GM21737 (cell line): ENCODE data around the gene GDPGP1.

Experiments
- ATAC-seq: cut with Tn5 transposase; IDR thresholded peaks from one replicate; pipeline ENCODE4 v1.9.1; 2021; ENCODE audit warnings: mild to moderate bottlenecking, moderate library complexity; ENCODE audit not compliant: unreplicated experiment

Gene GDPGP1

DNA sequence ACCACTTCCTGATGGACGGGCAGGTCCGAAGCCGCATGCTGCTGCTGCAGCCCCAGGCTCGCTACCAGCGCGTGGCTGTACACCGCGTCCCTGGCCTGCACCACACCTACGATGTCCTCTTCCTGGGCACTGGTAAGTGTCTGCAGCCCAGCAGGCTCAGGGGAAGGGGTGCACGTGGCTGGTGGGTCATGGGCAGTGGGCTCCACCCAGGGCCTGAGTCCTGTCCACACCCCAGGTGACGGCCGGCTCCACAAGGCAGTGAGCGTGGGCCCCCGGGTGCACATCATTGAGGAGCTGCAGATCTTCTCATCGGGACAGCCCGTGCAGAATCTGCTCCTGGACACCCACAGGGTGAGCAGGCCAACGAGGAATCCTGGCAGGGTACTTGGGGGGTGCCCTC, 9.0 kb upstream of the GDPGP1 start:
- no peak for ATAC-seq

DNA sequence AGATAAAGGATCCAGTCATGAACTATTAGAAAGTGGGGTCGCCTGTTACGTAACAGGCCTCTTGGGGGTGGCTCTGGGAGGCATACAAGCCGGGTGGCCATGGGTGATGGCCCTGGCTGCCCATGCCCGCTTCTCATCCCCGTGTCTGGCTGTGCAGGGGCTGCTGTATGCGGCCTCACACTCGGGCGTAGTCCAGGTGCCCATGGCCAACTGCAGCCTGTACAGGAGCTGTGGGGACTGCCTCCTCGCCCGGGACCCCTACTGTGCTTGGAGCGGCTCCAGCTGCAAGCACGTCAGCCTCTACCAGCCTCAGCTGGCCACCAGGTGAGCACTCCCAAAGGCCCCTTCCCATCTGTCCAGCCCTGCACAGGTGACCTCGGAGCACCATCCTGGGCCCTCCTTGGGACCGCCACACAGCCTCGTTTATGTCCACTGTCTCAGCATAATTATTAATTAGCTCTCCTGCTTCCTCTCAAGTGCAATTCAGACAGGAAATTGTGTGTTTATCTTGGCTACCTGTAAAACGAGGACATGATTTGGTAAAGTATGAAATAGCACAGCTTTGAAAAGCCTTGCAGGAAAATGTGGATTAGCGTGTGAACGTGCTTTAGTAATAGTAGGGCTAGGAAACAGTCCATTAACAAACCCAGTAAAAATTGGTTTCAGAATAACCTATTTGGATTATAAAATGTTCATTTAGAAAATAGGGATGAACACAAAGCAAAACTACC, 8.3 kb upstream of the GDPGP1 start:
- ATAC-seq, result no peak

- no peak for ATAC-seq
Measured at GRCh38 chr15:90227336-90227735, 6.7 kb upstream of the GDPGP1 start.

GRCh38 chr15:90227816-90228772, 5.9 kb upstream of the GDPGP1 start:
- ATAC-seq, result no peak

- ATAC-seq, result no peak
Measured at GRCh38 chr15:90228960-90229359, 5.0 kb upstream of the GDPGP1 start.

GRCh38 chr15:90230071-90230494, 3.9 kb upstream of the GDPGP1 start:
- ATAC-seq, result no peak

DNA sequence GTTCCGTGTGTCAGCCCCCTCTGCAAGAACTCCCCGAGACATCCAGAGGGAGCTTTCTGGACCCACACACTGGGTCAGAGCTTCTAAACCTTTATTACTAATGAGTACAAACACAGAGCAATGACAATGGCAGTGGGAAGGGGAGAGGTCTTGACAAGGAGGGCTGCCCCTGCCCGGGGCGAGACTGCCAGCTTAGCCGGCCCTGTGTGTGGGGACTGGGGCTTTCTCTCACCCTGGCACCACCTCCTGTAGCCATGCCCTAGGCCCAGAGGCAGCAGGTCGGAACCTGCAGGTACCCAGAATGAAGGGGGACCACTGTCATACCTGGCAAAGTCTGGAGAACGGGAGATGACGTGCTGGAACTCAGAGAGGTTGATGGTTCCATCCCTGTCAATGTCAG, 3.4 kb upstream of the GDPGP1 start:
- no peak for ATAC-seq

DNA sequence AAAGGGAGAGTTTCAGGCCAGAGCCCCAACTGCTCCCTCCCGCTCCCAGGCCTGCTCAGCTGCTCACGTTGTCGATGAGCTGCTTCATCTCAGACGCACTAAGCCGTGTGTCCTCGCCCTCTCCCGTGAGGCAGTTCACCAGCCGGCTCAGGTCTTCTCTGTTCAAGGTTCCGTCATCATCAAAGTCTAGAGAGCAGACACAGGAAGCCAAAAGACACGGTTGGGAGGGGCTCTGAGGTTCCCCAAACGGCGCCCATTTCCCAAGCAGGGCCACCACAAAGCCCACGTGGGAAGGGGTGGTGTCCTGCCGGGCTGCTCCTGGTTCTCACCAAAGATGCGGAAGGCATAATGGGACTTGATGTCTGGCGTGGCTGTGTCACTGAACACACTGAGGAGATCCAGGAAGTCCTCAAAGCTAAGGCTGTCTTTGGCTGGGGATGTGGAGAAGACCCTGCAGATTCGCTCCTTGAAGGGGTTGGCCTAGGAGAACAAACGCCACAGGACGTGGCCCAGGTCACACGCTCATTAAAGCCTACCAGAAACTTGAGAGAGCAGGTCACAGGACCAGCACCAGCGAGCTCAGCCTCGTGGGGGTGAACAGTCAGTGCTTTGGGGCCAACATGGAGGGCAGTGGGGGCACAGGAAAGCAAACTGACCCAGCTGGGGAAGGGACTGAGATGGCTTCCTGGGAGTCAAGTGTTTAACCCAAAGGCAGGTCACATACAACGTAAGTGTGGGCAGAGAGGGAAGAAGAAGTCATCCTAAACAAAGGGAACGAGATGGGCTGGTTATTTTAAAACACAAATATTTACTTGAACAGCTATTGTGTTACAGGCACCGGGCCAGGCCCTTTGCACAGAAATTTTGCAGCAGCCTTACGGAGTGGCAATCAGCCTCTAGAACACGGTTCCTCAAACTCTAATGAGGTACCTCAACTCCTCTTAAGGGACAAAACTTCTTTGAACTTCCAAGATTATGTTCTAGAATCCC, 2.7 kb upstream of the GDPGP1 start:
- no peak for ATAC-seq

- no peak for ATAC-seq
Measured at GRCh38 chr15:90232196-90232595, 1.8 kb upstream of the GDPGP1 start.

DNA sequence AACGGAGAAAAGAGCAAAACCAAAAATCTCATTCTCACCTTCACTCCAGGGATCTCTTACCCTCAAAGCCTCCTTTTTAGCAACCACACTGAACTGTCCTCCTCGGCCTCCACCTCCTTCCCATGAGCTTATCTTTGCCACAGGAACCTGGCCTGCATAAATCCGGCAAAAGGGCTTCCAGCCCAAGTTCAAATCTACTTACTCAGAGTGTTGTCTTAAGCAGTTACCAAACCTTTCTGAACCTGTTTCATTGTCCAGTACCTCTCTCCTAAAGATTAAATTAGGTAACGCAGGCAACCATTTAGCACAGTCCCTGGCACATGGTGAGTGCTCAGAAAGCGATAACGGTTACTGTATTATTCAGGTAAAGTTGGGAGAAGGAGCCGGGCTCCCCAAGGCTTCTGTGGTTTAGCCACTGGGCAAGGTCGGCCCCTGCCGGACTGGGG, 1.0 kb upstream of the GDPGP1 start:
- ATAC-seq, result no peak

- ATAC-seq, result peak; percentile 83
Measured at GRCh38 chr15:90233387-90234095, 468 bp upstream of the GDPGP1 start, which contains the start of gene CIB1. Gene CIB1, minus strand, starts transcription at chr15:90233941. Its CDS starts 56 bp downstream, at chr15:90233885.

DNA sequence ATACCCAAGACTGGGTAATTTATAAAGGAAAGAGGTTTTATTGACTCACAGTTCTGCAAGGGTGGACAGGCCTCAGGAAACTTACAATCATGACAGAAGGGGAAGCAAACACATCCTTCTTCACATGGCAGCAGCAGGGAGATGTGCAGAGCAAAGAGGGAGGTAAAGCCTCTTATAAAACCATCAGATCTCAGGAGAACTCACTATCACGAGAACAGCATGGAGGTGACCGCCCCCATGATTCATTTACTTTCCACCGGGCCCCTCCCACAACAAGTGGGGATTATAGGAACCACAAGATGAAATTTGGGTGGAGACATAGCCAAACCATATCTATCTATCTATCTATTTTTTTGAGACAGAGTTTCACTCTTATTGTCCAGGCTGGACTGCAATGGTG, 5.4 kb downstream of the GDPGP1 start:
- no peak for ATAC-seq

- ATAC-seq, result no peak
Measured at GRCh38 chr15:90240856-90241255, 6.8 kb downstream of the GDPGP1 start.

- ATAC-seq, result no peak
Measured at GRCh38 chr15:90241343-90242192, 7.6 kb downstream of the GDPGP1 start.

DNA sequence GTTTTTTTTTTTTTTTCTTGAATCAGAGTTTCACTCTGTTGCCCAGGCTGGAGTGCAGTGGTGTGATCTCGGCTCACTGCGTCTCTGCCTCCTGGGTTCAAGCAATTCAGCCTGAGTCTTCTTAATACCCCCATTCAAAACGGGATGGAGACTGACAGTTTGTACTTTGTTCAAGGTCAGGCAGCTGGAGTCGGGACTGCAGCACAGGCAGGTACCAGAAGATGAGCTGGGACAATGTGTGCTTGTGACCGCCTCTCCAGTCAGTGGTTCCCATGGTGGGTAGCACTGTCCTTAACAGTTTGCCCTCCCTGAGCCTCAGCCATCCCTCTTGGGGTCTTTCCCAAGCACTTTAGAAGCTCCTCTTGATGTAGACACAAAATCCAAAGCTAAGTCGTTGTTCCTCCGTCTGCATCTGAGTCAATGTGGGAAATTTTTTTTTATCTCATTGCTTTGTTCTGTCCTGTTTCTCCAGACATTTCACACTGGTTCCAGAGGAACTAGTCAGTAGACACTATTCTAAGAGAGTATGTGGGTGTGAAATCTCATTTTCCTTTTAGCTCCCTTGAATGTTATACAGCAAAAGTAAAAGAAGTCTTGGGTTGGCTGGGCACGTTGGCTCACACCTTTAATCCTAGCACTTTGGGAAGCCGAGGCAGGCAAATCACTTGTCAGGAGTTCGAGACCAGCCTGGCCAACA, 10.1 kb downstream of the GDPGP1 start:
- no peak for ATAC-seq

DNA sequence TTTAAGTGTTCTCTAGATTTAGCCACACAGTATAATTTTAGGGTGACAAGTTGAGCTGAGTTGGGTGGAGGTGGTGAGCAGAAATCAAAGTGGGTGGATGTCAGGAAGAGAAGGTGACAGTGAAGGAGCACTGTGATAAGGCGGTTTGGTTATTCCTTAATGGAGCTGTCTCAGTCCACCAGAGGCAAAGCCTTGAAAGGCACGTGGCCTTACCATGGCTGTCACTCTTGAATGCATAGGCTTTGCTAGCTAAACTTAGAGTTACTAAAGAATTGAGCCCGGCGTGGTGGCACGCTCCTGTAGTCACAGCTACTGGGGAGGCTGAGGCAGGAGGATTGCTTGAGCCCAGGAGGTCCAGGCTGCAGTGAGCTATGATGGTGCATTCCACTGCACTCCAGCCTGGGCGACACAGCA, 14.8 kb downstream of the GDPGP1 start:
- ATAC-seq, result no peak

DNA sequence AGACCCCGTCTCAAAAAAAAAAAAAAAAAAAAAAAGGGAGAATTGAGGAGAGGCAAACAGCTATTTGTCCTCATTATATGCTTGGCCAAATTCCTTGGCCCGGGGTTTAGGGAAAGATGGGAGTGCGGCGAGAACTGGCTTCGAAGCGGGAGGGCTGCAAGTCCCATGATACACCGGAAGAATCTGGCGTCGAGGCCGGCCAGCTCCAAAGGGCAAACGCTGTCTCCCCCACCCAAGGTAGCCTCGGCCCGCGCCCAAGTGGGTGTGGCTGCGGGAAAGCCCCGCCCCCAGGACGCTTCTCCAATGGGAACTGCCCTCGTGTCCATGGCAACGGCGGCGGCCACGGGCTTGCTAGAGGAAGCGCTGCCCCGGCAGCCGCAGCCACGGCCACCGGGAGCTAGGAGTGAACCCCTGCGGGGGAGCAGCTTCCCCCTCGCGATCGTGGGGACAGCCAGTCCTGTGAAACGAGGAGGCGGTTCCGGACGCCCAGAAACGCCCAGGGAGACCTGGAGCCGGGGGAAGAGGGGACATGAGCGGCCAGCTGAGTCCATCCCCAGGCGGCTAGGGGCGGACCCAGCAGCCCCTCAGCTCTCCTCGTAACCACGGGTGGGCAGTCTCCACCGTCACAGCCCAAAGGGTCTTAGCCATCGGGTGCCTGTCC, 15.3 kb downstream of the GDPGP1 start, which contains the start of gene TTLL13:
Gene TTLL13, plus strand, starts transcription at position 354 of the 661 bp plus-strand sequence. CDS start 1,075 bp downstream, outside the sequence.
- ATAC-seq, result peak; percentile 76

- no peak for ATAC-seq
Measured at GRCh38 chr15:90257776-90258175, 23.8 kb downstream of the GDPGP1 start.
